HFF-Myc (cell line): ENCODE measurements around the gene LAGE3.

Source experiments
- DNase-seq: peaks from one replicate; pipeline ENCODE4 v3.0.0-alpha.2; 2011; ENCODE audit warnings: low read depth; ENCODE audit errors: extremely low read depth
- H3K4me3 ChIP-seq: replicated peaks from 2 replicates; pipeline ENCODE4 v1.5.1; 2011; ENCODE audit warnings: low read depth, mild to moderate bottlenecking, control low read depth, low read length
- TF ChIP-seq, protein P1 (sequence below): IDR thresholded peaks from 2 replicates; pipeline ENCODE4 v1.5.1; 2012; ENCODE audit warnings: mild to moderate bottlenecking, low read depth, low read length, control low read depth; ENCODE audit errors: missing control alignments

The LAGE3 gene

DNA sequence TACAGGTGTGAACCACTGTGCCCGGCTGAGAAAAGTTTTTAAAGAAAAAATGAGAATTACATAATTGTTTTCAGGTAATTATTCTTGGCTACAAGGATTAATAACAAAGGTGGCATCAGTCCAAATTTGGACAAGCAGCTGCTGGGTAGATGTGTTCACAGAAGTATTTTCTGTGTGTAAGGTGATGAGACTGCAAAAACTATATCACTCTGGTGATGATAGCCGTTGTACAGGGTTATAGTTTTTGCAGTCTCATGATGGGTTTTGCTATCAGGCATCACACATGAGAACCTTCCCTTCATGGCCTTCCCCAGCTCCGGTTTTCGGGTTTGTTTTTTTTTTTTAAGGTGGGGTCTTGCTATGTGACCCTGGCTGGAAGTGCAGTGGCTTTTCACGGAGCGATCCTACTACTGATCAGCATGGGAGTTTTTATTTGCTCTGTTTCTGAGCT is 16.4 kb upstream of the LAGE3 start:
- no peak for DNase-seq
- TF ChIP-seq, protein P1, sequence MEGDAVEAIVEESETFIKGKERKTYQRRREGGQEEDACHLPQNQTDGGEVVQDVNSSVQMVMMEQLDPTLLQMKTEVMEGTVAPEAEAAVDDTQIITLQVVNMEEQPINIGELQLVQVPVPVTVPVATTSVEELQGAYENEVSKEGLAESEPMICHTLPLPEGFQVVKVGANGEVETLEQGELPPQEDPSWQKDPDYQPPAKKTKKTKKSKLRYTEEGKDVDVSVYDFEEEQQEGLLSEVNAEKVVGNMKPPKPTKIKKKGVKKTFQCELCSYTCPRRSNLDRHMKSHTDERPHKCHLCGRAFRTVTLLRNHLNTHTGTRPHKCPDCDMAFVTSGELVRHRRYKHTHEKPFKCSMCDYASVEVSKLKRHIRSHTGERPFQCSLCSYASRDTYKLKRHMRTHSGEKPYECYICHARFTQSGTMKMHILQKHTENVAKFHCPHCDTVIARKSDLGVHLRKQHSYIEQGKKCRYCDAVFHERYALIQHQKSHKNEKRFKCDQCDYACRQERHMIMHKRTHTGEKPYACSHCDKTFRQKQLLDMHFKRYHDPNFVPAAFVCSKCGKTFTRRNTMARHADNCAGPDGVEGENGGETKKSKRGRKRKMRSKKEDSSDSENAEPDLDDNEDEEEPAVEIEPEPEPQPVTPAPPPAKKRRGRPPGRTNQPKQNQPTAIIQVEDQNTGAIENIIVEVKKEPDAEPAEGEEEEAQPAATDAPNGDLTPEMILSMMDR: no peak
- no peak overlapping the region for H3K4me3 ChIP-seq

- TF ChIP-seq, protein P1: no peak
- no peak overlapping the region for H3K4me3 ChIP-seq
- DNase-seq: no peak
Measured at GRCh38 chrX:154494715-154495114, 15.6 kb upstream of the LAGE3 start.

- DNase-seq: peak; percentile 73
- TF ChIP-seq, protein P1: no peak
- peak within 1 kb of the TSS; percentile 50 for H3K4me3 ChIP-seq
Measured at GRCh38 chrX:154490414-154491083, 11.5 kb upstream of the LAGE3 start, which contains the start of gene SLC10A3. SLC10A3 (minus strand) TSS chrX:154490629; CDS start chrX:154488940, 1,689 bp downstream.

DNA sequence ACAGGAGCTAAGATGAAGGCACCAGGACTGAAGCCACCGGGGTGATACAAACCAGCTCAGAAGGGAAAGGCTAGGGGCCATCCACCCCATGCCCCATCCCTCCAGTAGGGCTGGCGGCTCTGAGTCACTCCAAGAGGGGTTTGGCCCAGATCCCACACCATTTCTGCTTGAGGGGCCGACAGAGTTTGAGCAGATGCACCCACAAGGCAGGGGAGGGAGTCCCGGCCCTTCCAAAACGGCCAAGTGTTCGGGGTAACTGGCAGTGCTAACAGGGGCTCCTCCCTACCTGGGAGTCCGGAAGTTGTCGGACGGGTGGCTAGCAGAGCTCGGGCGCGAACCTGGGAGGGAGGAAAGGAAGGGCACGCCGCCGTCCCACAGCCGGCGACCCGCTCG is 10.9 kb upstream of the LAGE3 start:
- TF ChIP-seq, protein P1: no peak
- peak overlapping the region; percentile 50 for H3K4me3 ChIP-seq
- no peak for DNase-seq

- no peak for DNase-seq
- H3K4me3 ChIP-seq: peak overlapping the region; percentile 50
- TF ChIP-seq, protein P1: no peak
Measured at GRCh38 chrX:154489182-154489581, 10.1 kb upstream of the LAGE3 start.

DNA sequence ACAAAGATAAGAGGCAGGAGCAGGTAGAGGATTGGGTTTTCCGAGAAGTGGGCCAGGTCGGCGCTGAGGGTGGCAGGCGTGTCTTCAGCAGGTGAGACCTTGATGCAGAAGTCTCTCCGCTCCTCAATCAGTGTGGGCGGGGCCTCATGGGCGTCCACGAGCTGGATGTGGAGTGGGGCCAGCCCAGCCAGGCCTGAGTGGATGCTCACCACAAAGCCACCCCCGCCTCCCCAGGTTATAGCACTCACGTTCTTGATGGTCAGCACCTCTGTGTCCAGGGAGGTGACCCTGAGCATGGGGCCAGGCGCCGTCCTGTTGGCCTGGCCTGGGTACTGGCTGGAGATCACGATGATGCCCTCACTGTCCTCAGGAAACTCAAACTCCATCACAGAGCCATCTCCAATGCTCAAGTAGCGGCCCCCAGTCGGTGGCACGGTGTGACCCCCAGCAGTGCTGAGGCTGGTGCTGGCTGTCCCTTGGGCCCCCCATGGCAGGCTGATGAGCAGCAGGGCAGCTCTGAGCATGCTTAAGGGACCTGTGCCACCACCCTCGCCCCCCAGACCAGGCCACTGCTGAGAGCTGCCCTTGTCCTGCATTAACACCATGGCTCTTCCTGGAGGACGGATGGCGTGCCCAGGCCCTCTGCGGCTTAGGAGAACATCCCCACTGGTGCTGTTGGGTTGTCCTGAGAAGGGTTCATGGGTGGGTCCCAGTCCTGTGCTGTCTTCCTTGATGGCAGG is 9.4 kb upstream of the LAGE3 start:
- no peak overlapping the region for H3K4me3 ChIP-seq
- DNase-seq: no peak
- TF ChIP-seq, protein P1: no peak
